HepG2 (cell line): ENCODE measurements around the gene CUEDC2. TPM values are rescaled to one million over a fixed set of nuclear protein-coding genes. Genes with fewer than 3 reads are reported as not detected.
A peak's percentile ranks its signal among the peaks of the same experiment; 100 is the strongest.

Experiments used
- DBP ChIP-seq: sonication (generic); formaldehyde crosslinking; IDR thresholded peaks from 2 replicates; pipeline ENCODE4 v1.4.0; 2020; ENCODE audit warnings: missing genetic modification reagents; ENCODE audit errors: not compliant biosample characterization
- FOXA3 ChIP-seq: IDR thresholded peaks from 2 replicates; pipeline ENCODE4 v1.6.1; 2016; ENCODE audit warnings: missing genetic modification reagents, missing compliant biosample characterization
- FOXP1 ChIP-seq, 2 experiments: fragments of 450-650 bp in 1 of 2; IDR thresholded peaks; 2 replicates each; pipeline ENCODE4 v1.6.1; 2017 to 2018; ENCODE audit warnings: antibody characterized with exemption in 1 of 2
- HMGXB4 ChIP-seq, 2 experiments: sonication (generic) in 1 of 2; formaldehyde crosslinking in 1 of 2; IDR thresholded peaks; 2 replicates each; pipeline versions ENCODE4 v1.4.0 to v1.6.1; 2018 to 2020; ENCODE audit warnings: missing genetic modification reagents in 2 of 2, borderline replicate concordance in 1 of 2, low read depth in 1 of 2, mild to moderate bottlenecking in 1 of 2, missing biosample characterization in 1 of 2
- KLF16 ChIP-seq, 2 experiments: sonication (generic) in 1 of 2; formaldehyde crosslinking in 1 of 2; IDR thresholded peaks; 2 replicates each; pipeline versions ENCODE4 v1.6.1 to v1.8.0; 2016 to 2023; ENCODE audit warnings: missing genetic modification reagents in 2 of 2, missing compliant biosample characterization in 1 of 2
- KMT2B ChIP-seq: IDR thresholded peaks from 2 replicates; pipeline ENCODE4 v1.6.1; 2016; ENCODE audit warnings: missing genetic modification reagents, missing compliant biosample characterization
- MAZ ChIP-seq, 2 experiments: sonication (generic) in 1 of 2; formaldehyde crosslinking in 1 of 2; IDR thresholded peaks; 2 replicates each; pipeline versions ENCODE4 v1.5.0 to v1.6.1; 2012 to 2020; ENCODE audit warnings: low read depth in 2 of 2, mild to moderate bottlenecking in 2 of 2, borderline replicate concordance in 1 of 2, improper control_type of control experiment in 1 of 2, low read length in 1 of 2, missing genetic modification reagents in 1 of 2, moderate library complexity in 1 of 2
- PAWR ChIP-seq: sonication (generic); formaldehyde crosslinking; IDR thresholded peaks from 2 replicates; pipeline ENCODE4 v1.4.0; 2020; ENCODE audit warnings: missing genetic modification reagents, mild to moderate bottlenecking, borderline replicate concordance
- PLRG1 ChIP-seq: fragments of 450-650 bp; conservative IDR thresholded peaks from 2 replicates; pipeline ENCODE4 v1.6.1; 2016
- SKI ChIP-seq: fragments of 450-650 bp; IDR thresholded peaks from one replicate; pipeline ENCODE4 v1.6.1; 2018; ENCODE audit warnings: mild to moderate bottlenecking; ENCODE audit not compliant: partially characterized antibody
- SRF ChIP-seq: IDR thresholded peaks from 2 replicates; pipeline ENCODE4 v1.6.1; 2011; ENCODE audit warnings: mild to moderate bottlenecking, low read depth, low read length, moderate library complexity
- SRSF4 ChIP-seq: fragments of 200-400 bp; formaldehyde crosslinking; IDR thresholded peaks from one replicate; pipeline ENCODE4 v1.6.1; 2018; ENCODE audit warnings: mild to moderate bottlenecking, low read depth, low read length, moderate library complexity; ENCODE audit not compliant: poor library complexity, severe bottlenecking
- TMF1 ChIP-seq: sonication (generic); formaldehyde crosslinking; IDR thresholded peaks from 2 replicates; pipeline ENCODE4 v1.8.1; 2022; ENCODE audit warnings: low read depth, missing genetic modification reagents
- U2AF2 ChIP-seq: fragments of 200-400 bp; formaldehyde crosslinking; IDR thresholded peaks from 2 replicates; pipeline ENCODE4 v1.6.1; 2017; ENCODE audit warnings: low read depth, mild to moderate bottlenecking, low read length
- ZC3H13 ChIP-seq: sonication (generic); formaldehyde crosslinking; IDR thresholded peaks from 2 replicates; pipeline ENCODE4 v1.8.1; 2023; ENCODE audit warnings: mild to moderate bottlenecking, missing genetic modification reagents, moderate library complexity
- ZFP82 ChIP-seq: sonication (generic); formaldehyde crosslinking; IDR thresholded peaks from 2 replicates; pipeline ENCODE4 v1.5.1; 2020; ENCODE audit warnings: mild to moderate bottlenecking, missing genetic modification reagents, borderline replicate concordance
- ZMAT5 ChIP-seq: sonication (generic); formaldehyde crosslinking; IDR thresholded peaks from 2 replicates; pipeline ENCODE4 v1.5.0; 2020; ENCODE audit warnings: mild to moderate bottlenecking, low read depth, missing genetic modification reagents, borderline replicate concordance
- ZNF101 ChIP-seq: sonication (generic); formaldehyde crosslinking; IDR thresholded peaks from 2 replicates; pipeline ENCODE4 v1.4.0; 2020; ENCODE audit warnings: mild to moderate bottlenecking, low read depth, missing genetic modification reagents, borderline replicate concordance
- ZNF496 ChIP-seq: sonication (generic); formaldehyde crosslinking; IDR thresholded peaks from 2 replicates; pipeline ENCODE4 v1.8.1; 2023; ENCODE audit warnings: mild to moderate bottlenecking, moderate library complexity, missing genetic modification reagents; ENCODE audit not compliant: insufficient replicate concordance
- ZNF644 ChIP-seq: IDR thresholded peaks from 2 replicates; pipeline ENCODE4 v1.6.1; 2016; ENCODE audit warnings: low read depth
- ZNF703 ChIP-seq: sonication (generic); formaldehyde crosslinking; IDR thresholded peaks from 2 replicates; pipeline ENCODE4 v1.5.1; 2020; ENCODE audit warnings: missing genetic modification reagents, mild to moderate bottlenecking, moderate library complexity, borderline replicate concordance
- ZNF772 ChIP-seq: sonication (generic); formaldehyde crosslinking; IDR thresholded peaks from 2 replicates; pipeline ENCODE4 v1.5.0; 2020; ENCODE audit warnings: mild to moderate bottlenecking, missing genetic modification reagents
- ZSCAN21 ChIP-seq: sonication (generic); formaldehyde crosslinking; IDR thresholded peaks from 2 replicates; pipeline ENCODE4 v1.8.0; 2022; ENCODE audit warnings: mild to moderate bottlenecking, missing genetic modification reagents, moderate library complexity, borderline replicate concordance
- polyA plus RNA-seq, 8 experiments: library from polyadenylated mRNA; depleted of rRNA in 3 of 8; stranded (reverse) in 7 of 8; unstranded in 1 of 8; fragments of >200 nt; fragmentation: Illumina TruSeq in 4 of 8; extraction: Trizol in 4 of 8; gene quantifications; 2 replicates each; pipeline versions ENCODE4 v1.2.1 to v1.2.3, GENCODE V29; 2011 to 2016; ENCODE audit warnings: low read depth in 4 of 8, missing spikeins in 1 of 8, mixed read lengths in 1 of 8; ENCODE audit not compliant: insufficient read depth in 1 of 8
- total RNA-seq, 5 experiments: library from RNA; depleted of rRNA; stranded (reverse); fragments of >200 nt; fragmentation: Illumina TruSeq; extraction: Trizol; gene quantifications; 2 replicates each; pipeline ENCODE4 v1.2.3, GENCODE V29; 2016; ENCODE audit warnings: low read depth in 1 of 5

CUEDC2 gene
- total and polyA plus RNA-seq, 2 of the 13 experiments (the other 11 are each of a cell fraction or from before 2014, with no cell fraction given) = 13.1 to 18.4 TPM

GRCh38 chr10:102394079-102394800, 38.1 kb downstream of the CUEDC2 start (continued):
- TF ChIP-seq SRSF4 = no peak
- TF ChIP-seq U2AF2 = no peak
- TF ChIP-seq TMF1 (CRISPR knock-in tag) = no peak
- peak; percentile 86 to 88; a peak in 3 of 4 replicates for TF ChIP-seq HMGXB4 (CRISPR knock-in tag; IDR thresholded peaks at IDR 0.05; ENCODE audit: borderline replicate concordance in 1 of 2, low read depth in 1 of 2)
- no peak for TF ChIP-seq PAWR (CRISPR knock-in tag)
- TF ChIP-seq PLRG1 = no peak
- no peak for TF ChIP-seq ZNF101
- TF ChIP-seq ZSCAN21 = peak; percentile 68; the same call in 1 of the 2 replicates
- TF ChIP-seq ZNF703 = no peak
- TF ChIP-seq SKI = no peak
- peak in 1 of 2 experiments; percentile 83; a peak in 2 of 4 replicates for TF ChIP-seq KLF16 (CRISPR knock-in tag; IDR thresholded peaks at IDR 0.05)
- TF ChIP-seq FOXA3 (CRISPR knock-in tag) = 0 out of 2 replicates have a peak, but pooled peaks have one; percentile 6
- TF ChIP-seq DBP (CRISPR knock-in tag) = no peak
- peak; percentile 61 for TF ChIP-seq ZFP82
- TF ChIP-seq ZC3H13 = no peak
- no peak for TF ChIP-seq FOXP1 (IDR thresholded peaks at IDR 0.05)
- TF ChIP-seq FOXP1 (CRISPR knock-in tag; IDR thresholded peaks at IDR 0.05) = no peak
- TF ChIP-seq SRF = peak; percentile 19; the same call in 1 of the 2 replicates
- TF ChIP-seq ZMAT5 (CRISPR knock-in tag) = no peak
- no peak for TF ChIP-seq ZNF644 (CRISPR knock-in tag)
- peak; percentile 88 for TF ChIP-seq MAZ (IDR thresholded peaks at IDR 0.05; ENCODE audit: borderline replicate concordance, low read depth, low read length)
- TF ChIP-seq MAZ (CRISPR knock-in tag; IDR thresholded peaks at IDR 0.05; ENCODE audit: low read depth) = no peak; the same call in none of the 2 replicates
- TF ChIP-seq KMT2B = peak; percentile 18; the same call in 1 of the 2 replicates
- TF ChIP-seq ZNF496 (CRISPR knock-in tag) = no peak
- 0 out of 2 replicates have a peak, but pooled peaks have one; percentile 14 for TF ChIP-seq ZNF772 (CRISPR knock-in tag)
